ENCODE measurements around the gene TMCC3.

DNA sequence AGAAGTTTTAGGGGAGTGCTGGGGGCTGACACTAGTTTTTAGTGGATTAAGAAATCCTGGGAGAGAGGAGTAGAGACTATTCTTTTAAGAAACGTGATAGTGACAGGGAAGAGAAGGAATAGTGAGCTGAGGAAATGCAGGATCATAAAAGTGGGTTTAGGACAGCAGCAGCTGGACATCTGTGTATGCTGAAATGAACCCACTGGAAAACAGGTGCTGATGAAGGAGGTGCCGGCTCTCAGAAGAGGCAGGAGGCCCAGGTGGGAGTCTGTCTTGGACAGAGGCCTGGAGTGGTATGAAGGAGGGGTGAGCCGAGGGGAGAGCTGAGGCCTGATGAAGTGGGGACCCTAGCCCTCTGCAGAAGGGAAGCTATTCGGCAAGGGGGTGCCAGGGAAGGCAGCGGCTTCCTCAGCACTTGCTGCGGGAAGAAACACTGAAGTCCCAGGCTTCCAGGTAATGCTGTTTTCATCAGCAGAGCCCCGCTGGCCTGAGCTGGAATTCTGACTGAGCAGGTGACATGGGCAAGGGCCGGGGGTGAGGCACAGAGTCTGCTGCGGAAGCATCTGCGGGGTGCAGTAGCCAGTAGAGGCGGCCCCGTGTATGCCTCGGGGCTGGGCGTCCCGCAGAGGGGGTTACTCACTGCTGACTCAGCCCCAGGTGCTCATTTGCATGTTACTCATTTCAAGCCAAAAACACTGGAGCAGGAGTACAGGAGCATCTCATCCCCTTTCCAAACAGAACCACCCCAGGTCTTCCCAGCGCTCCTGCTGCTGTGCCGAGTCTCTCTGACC, 89.7 kb downstream of the TMCC3 start:
- TF ChIP-seq JUN (CRISPR knock-in tag; IDR thresholded peaks at IDR 0.05) (no peak), NFE2L1 (CRISPR knock-in tag; IDR thresholded peaks at IDR 0.05; ENCODE audit: borderline replicate concordance) (no peak), ZNF44 (CRISPR knock-in tag; IDR thresholded peaks at IDR 0.05) (no peak), RXRA (CRISPR knock-in tag; IDR thresholded peaks at IDR 0.05) (no peak), KDM4B (CRISPR knock-in tag; IDR thresholded peaks at IDR 0.05) (no peak)
